WERI-Rb-1 (cell line): ENCODE measurements around the gene ZBTB14.

Experiments
- DNase-seq: peaks from one replicate; pipeline ENCODE4 v3.0.0-alpha.2; 2020
- H3K27ac ChIP-seq: fragments of 250-450 bp; sonication (Bioruptor Pico); 2 replicates; pipeline ENCODE4 v1.5.1; 2020; ENCODE audit warnings: mild to moderate bottlenecking, moderate library complexity
- H3K27me3 ChIP-seq: fragments of 250-450 bp; sonication (Bioruptor Pico); 2 replicates; pipeline ENCODE4 v1.5.1; 2021; ENCODE audit warnings: mild to moderate bottlenecking, low read depth, moderate library complexity; ENCODE audit not compliant: insufficient read depth, severe bottlenecking
- H3K36me3 ChIP-seq: fragments of 250-450 bp; sonication (Bioruptor Pico); 2 replicates; pipeline ENCODE4 v1.5.1; 2020; ENCODE audit warnings: mild to moderate bottlenecking, moderate library complexity
- H3K4me3 ChIP-seq: 2 replicates; pipeline ENCODE4 v1.5.1; 2011; ENCODE audit warnings: low read depth, mild to moderate bottlenecking, control low read depth, low read length
- H3K9me3 ChIP-seq: fragments of 250-450 bp; sonication (Bioruptor Pico); 2 replicates; pipeline ENCODE4 v1.5.1; 2021; ENCODE audit warnings: mild to moderate bottlenecking, moderate library complexity; ENCODE audit not compliant: severe bottlenecking
- TF ChIP-seq, protein P1 (sequence below): IDR thresholded peaks from 2 replicates; pipeline ENCODE4 v1.5.1; 2011; ENCODE audit warnings: low read depth, mild to moderate bottlenecking, control low read depth, inconsistent platforms, low read length

The ZBTB14 gene

DNA sequence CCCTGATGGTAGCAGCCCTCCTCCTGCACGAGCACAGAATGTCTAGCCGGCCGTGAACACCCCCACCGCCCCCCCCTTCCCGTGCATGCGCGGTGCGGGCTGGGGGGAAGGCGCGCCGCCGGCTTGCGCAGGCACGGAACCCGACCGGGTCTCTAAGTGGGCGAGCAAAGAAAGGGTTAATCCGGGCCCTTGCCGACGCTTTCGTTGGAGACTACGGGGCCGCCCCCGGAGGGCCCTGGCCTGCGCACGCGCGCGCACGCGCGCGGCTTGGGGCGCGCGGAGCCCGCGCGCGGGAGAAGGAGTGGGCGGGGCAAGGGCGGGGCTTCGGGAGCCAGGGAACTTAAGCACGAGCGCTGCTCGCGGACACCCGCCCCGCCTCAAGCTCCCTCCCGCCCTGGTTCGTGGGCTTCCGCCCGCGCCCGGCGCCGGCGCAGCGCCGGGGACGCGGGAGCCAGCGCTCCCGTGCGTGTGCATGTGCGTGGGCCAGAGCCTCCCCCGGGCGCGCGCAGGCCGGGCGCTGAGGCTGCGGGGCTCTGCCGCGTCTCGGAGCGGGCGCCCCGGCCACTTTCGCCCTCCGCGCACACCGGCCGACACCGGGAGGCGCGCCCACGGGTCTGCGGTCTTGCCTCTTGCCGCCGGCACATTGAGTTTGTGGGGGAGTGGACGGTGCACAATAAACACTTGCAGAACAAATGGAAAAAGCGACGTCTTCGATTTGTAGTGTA, 617 bp upstream of the ZBTB14 start:
- H3K27me3 ChIP-seq, result no peaks in the 10 kb centered on the region
- TF ChIP-seq, protein P1, sequence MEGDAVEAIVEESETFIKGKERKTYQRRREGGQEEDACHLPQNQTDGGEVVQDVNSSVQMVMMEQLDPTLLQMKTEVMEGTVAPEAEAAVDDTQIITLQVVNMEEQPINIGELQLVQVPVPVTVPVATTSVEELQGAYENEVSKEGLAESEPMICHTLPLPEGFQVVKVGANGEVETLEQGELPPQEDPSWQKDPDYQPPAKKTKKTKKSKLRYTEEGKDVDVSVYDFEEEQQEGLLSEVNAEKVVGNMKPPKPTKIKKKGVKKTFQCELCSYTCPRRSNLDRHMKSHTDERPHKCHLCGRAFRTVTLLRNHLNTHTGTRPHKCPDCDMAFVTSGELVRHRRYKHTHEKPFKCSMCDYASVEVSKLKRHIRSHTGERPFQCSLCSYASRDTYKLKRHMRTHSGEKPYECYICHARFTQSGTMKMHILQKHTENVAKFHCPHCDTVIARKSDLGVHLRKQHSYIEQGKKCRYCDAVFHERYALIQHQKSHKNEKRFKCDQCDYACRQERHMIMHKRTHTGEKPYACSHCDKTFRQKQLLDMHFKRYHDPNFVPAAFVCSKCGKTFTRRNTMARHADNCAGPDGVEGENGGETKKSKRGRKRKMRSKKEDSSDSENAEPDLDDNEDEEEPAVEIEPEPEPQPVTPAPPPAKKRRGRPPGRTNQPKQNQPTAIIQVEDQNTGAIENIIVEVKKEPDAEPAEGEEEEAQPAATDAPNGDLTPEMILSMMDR, result no peak
- H3K4me3 ChIP-seq, result peak overlapping the region; percentile 64
- peak overlapping the region; percentile 96 for H3K27ac ChIP-seq
- H3K9me3 ChIP-seq, result no peaks in the 10 kb centered on the region
- H3K36me3 ChIP-seq, result peaks cover 17% of the 10 kb centered on the region
- peak; percentile 94 for DNase-seq

DNA sequence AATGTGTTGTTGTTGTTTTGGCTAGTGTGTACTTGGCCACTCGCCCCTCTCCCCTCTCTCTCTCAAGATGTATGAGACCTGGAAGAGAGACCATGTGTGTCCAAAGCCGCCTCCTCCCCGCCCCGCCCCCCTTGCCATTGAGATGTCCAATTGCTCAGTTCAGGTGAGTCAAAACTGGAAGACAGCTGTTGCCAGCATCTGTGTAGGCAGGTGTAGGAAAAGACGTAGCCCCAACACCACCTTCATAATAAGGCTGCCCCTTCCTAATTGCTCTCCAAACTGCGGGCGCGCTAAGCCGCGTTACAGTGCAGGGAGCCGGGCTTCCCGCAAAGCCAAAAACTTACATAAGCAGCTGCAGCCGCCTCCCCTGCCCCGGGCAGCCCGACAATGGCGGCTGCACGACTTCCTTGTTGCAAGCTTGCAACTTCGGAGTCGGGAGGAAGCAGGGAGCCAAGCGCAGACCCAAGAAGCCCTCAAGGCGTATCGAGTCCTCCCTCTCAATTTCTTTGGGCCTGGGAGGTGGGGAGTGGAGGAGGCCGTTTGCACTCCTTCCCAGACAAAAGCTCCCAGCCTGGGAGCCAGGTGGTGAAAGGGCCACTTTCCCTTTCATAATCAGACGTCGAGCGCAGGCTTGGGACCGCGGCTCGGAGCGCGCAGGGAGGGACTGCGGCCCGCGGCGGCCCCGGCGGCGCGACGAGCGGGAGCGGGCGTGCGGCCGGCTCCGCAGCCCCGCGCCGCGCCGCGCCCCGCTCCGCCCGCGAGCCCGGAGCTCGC, 882 bp downstream of the ZBTB14 start:
- TF ChIP-seq, protein P1, result no peak
- Histone ChIP-seq H3K4me3 (peak overlapping the region; percentile 61), H3K27ac (peak overlapping the region; percentile 84), H3K36me3 (peaks cover 27% of the 10 kb centered on the region), H3K27me3 (no peaks in the 10 kb centered on the region), H3K9me3 (no peaks in the 10 kb centered on the region)
- DNase-seq, result peak; percentile 54

GRCh38 chr18:5294113-5294456, 1.4 kb downstream of the ZBTB14 start:
- Histone ChIP-seq H3K36me3 (peaks cover 29% of the 10 kb centered on the region), H3K27ac (no peak overlapping the region), H3K27me3 (no peaks in the 10 kb centered on the region), H3K4me3 (peak overlapping the region; percentile 61), H3K9me3 (no peaks in the 10 kb centered on the region)
- no peak for DNase-seq
- TF ChIP-seq, protein P1, result no peak

- Histone ChIP-seq H3K36me3 (peaks cover 29% of the 10 kb centered on the region), H3K27me3 (no peaks in the 10 kb centered on the region), H3K9me3 (no peaks in the 10 kb centered on the region), H3K4me3 (no peak overlapping the region), H3K27ac (no peak overlapping the region)
- no peak for DNase-seq
- TF ChIP-seq, protein P1, result no peak
Observed at GRCh38 chr18:5288517-5288935, 7.0 kb downstream of the ZBTB14 start.

- Histone ChIP-seq H3K27ac (no peak overlapping the region), H3K4me3 (no peak overlapping the region), H3K27me3 (no peaks in the 10 kb centered on the region), H3K9me3 (no peaks in the 10 kb centered on the region), H3K36me3 (peaks cover 27% of the 10 kb centered on the region)
- DNase-seq, result no peak
- TF ChIP-seq, protein P1, result no peak
Observed at GRCh38 chr18:5287854-5288253, 7.7 kb downstream of the ZBTB14 start.
